ENCODE measurements around the gene RTN4RL2.
A peak's percentile ranks its signal among the peaks of the same experiment; 100 is the strongest.

GRCh38 chr11:57513911-57514537 is 53.7 kb downstream of the RTN4RL2 start:
- peak; percentile 21 for TF ChIP-seq POLR2A (IDR thresholded peaks at IDR 0.05; ENCODE audit: low read length)
- TF ChIP-seq GATA1 (IDR thresholded peaks at IDR 0.05; ENCODE audit: low read depth, low read length) = no peak
